SU-DHL-6 (cell line): ENCODE measurements around the gene THSD4.

Experiments
- H2AFZ ChIP-seq: fragments of 200-600 bp; sonication (generic); 2 replicates; pipeline ENCODE4 v1.6.1; 2014; ENCODE audit warnings: low read depth, mild to moderate bottlenecking, moderate library complexity, mixed read lengths, antibody characterized with exemption, low read length; ENCODE audit not compliant: severe bottlenecking
- H3F3A ChIP-seq: fragments of 200-600 bp; shearing (Covaris generic); 2 replicates; pipeline ENCODE4 v1.6.0; 2016; ENCODE audit warnings: antibody characterized with exemption, mild to moderate bottlenecking; ENCODE audit not compliant: insufficient read depth
- H3K27ac ChIP-seq: fragments of 200-600 bp; sonication (generic); 2 replicates; pipeline ENCODE4 v1.5.1; 2016; ENCODE audit warnings: low read depth, mild to moderate bottlenecking, low read length, moderate library complexity, mixed read lengths
- H3K27me3 ChIP-seq: fragments of 200-600 bp; sonication (generic), shearing (Covaris generic); 2 replicates; pipeline ENCODE4 v1.6.0; 2014; ENCODE audit warnings: mild to moderate bottlenecking, low read length
- H3K36me3 ChIP-seq: fragments of 200-600 bp; sonication (generic); 2 replicates; pipeline ENCODE4 v1.6.1; 2014; ENCODE audit warnings: mild to moderate bottlenecking, low read length, mixed read lengths
- H3K4me2 ChIP-seq: fragments of 300-600, 200-600 bp; shearing (Covaris generic), sonication (generic); 2 replicates; pipeline ENCODE4 v1.6.0; 2014; ENCODE audit warnings: low read length, low read depth, mild to moderate bottlenecking; ENCODE audit not compliant: poor library complexity, severe bottlenecking
- H3K4me3 ChIP-seq: fragments of 200-600 bp; sonication (generic); 2 replicates; pipeline ENCODE4 v1.5.1; 2014; ENCODE audit warnings: antibody characterized with exemption, low read length, mild to moderate bottlenecking, mixed read lengths; ENCODE audit not compliant: insufficient read depth, poor library complexity, severe bottlenecking
- H3K79me2 ChIP-seq: fragments of 200-600 bp; sonication (generic); 2 replicates; pipeline ENCODE4 v1.6.1; 2014; ENCODE audit warnings: mild to moderate bottlenecking, low read length, moderate library complexity; ENCODE audit not compliant: insufficient read depth
- H3K9ac ChIP-seq: fragments of 200-600 bp; sonication (generic); 2 replicates; pipeline ENCODE4 v1.7.0; 2014; ENCODE audit warnings: mild to moderate bottlenecking, low read length
- H3K9me2 ChIP-seq: fragments of 200-600 bp; sonication (generic); replicated peaks from 2 replicates; pipeline ENCODE4 v1.6.1; 2014; ENCODE audit warnings: low read length; ENCODE audit not compliant: insufficient read depth
- H3K9me3 ChIP-seq: fragments of 200-600 bp; sonication (generic); 2 replicates; pipeline ENCODE4 v1.6.1; 2014; ENCODE audit warnings: low read length, mixed read lengths; ENCODE audit not compliant: insufficient read depth
- H4K20me1 ChIP-seq: fragments of 200-600 bp; sonication (generic); 2 replicates; pipeline ENCODE4 v1.6.1; 2014; ENCODE audit warnings: low read depth, mild to moderate bottlenecking, antibody characterized with exemption, low read length, moderate library complexity, mixed read lengths
- EZH2phosphoT487 ChIP-seq: fragments of 200-600 bp; sonication (generic), shearing (Covaris generic); conservative IDR thresholded peaks from 2 replicates; pipeline ENCODE4 v1.6.1; 2018; ENCODE audit warnings: mild to moderate bottlenecking, antibody characterized with exemption, low read length, moderate library complexity, mixed read lengths
- TF ChIP-seq, protein P1 (sequence below): fragments of 200-600 bp; sonication (generic); IDR thresholded peaks from one replicate; pipeline ENCODE4 v1.5.1; 2017; ENCODE audit warnings: antibody characterized with exemption, mild to moderate bottlenecking, low read length, moderate library complexity; ENCODE audit not compliant: insufficient read depth, poor library complexity, severe bottlenecking

THSD4 gene

DNA sequence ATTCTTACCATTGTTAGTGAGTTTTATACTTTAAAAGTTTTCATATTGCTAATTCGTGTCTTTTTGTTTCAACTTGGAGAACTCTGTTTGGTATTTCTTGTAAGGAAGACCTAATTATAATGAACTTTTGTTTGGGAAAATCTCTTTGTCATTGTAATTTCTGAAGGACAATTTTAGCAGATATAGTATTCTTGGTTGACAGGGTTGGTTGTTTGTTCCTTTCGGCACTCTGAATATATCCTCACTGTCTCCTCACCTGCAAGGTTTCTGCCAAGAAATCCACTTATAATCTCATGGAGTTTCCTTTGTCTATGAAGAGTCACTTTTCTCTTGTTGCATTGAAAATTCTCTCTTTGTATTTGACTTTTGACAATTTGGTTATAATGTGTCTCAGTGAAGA is 469.9 kb downstream of the THSD4 start:
- no peaks in the 10 kb centered on the region for H3K27me3 ChIP-seq
- H3K9me3 ChIP-seq = peaks cover 5% of the 10 kb centered on the region; the same call in 1 of the 2 replicates
- no peak overlapping the region for H3K4me3 ChIP-seq
- no peaks in the 10 kb centered on the region for H3K36me3 ChIP-seq
- TF ChIP-seq, protein P1, sequence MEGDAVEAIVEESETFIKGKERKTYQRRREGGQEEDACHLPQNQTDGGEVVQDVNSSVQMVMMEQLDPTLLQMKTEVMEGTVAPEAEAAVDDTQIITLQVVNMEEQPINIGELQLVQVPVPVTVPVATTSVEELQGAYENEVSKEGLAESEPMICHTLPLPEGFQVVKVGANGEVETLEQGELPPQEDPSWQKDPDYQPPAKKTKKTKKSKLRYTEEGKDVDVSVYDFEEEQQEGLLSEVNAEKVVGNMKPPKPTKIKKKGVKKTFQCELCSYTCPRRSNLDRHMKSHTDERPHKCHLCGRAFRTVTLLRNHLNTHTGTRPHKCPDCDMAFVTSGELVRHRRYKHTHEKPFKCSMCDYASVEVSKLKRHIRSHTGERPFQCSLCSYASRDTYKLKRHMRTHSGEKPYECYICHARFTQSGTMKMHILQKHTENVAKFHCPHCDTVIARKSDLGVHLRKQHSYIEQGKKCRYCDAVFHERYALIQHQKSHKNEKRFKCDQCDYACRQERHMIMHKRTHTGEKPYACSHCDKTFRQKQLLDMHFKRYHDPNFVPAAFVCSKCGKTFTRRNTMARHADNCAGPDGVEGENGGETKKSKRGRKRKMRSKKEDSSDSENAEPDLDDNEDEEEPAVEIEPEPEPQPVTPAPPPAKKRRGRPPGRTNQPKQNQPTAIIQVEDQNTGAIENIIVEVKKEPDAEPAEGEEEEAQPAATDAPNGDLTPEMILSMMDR = no peak
- TF ChIP-seq EZH2phosphoT487 = no peak
- no peak overlapping the region for H3K9ac ChIP-seq
- H2AFZ ChIP-seq = no peak overlapping the region
- no peak overlapping the region for H3K4me2 ChIP-seq
- H3K27ac ChIP-seq = no peak overlapping the region
- H3K79me2 ChIP-seq = no peaks in the 10 kb centered on the region
- H3K9me2 ChIP-seq = no peaks in the 10 kb centered on the region
- H4K20me1 ChIP-seq = no peaks in the 10 kb centered on the region
- no peaks in the 10 kb centered on the region for H3F3A ChIP-seq

GRCh38 chr15:71586463-71586862 is 471.2 kb downstream of the THSD4 start:
- no peak overlapping the region for H3K4me3 ChIP-seq
- TF ChIP-seq, protein P1 = no peak
- TF ChIP-seq EZH2phosphoT487 = no peak
- H3K9me2 ChIP-seq = no peaks in the 10 kb centered on the region
- no peaks in the 10 kb centered on the region for H3K79me2 ChIP-seq
- H3K9ac ChIP-seq = no peak overlapping the region
- no peaks in the 10 kb centered on the region for H3K27me3 ChIP-seq
- H2AFZ ChIP-seq = no peak overlapping the region
- H3K9me3 ChIP-seq = peaks cover 5% of the 10 kb centered on the region; the same call in 1 of the 2 replicates
- no peaks in the 10 kb centered on the region for H3K36me3 ChIP-seq
- no peak overlapping the region for H3K4me2 ChIP-seq
- no peaks in the 10 kb centered on the region for H3F3A ChIP-seq
- no peak overlapping the region for H3K27ac ChIP-seq
- H4K20me1 ChIP-seq = no peaks in the 10 kb centered on the region

DNA sequence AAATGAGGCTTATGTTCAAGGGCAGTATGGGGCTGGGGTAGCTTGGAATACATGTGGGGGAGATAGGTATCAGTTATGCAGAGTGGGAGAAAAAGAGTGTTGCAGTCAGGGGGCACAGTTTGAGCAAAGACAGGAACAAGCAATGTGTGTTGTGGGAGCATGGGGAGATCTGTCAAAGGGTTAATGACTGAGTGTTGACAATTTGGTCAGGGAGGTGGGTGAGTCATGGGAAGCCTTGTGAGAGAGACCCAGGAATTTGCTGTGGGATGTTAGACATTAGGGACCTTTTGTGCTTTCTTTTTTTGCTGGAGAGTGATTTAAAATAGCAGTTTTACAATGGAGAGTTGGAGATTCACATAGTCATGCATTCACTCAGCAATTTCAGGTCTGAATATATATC is 473.5 kb downstream of the THSD4 start:
- Histone ChIP-seq H3K9me3 (peaks cover 5% of the 10 kb centered on the region; the same call in 1 of the 2 replicates), H3F3A (no peaks in the 10 kb centered on the region), H3K27ac (no peak overlapping the region), H3K9me2 (no peaks in the 10 kb centered on the region), H3K4me3 (no peak overlapping the region), H3K9ac (no peak overlapping the region), H3K27me3 (no peaks in the 10 kb centered on the region), H4K20me1 (no peaks in the 10 kb centered on the region), H3K36me3 (no peaks in the 10 kb centered on the region), H2AFZ (no peak overlapping the region), H3K4me2 (no peak overlapping the region), H3K79me2 (no peaks in the 10 kb centered on the region)
- TF ChIP-seq, protein P1 = no peak
- TF ChIP-seq EZH2phosphoT487 = no peak
